Lung (tissue), 12 donors: ENCODE results near the gene DTD2. TPM values are rescaled to one million over a fixed set of nuclear protein-coding genes. Genes with fewer than 3 reads are reported as not detected.
"Not testable (repeated sequence)": the region's sequence is repeated elsewhere in the genome, so short reads cannot be mapped to it uniquely, and the experiment has no call there.

ENCODE experiments used
- ATAC-seq: fragments of 200-7000 bp; cut with Tn5 transposase; one replicate; pipeline ENCODE4 v1.9.1; 2020; ENCODE audit warnings: moderate number of reproducible peaks; ENCODE audit not compliant: insufficient read depth, low FRiP score
- DNase-seq, 3 donors: peaks; one replicate each; pipeline ENCODE4 v3.0.0-alpha.2; 2013 to 2017
- H3K27ac ChIP-seq, 2 donors: one replicate each; pipeline ENCODE4 v1.5.1; 2013; ENCODE audit warnings: mild to moderate bottlenecking in 2 of 2, moderate library complexity in 2 of 2, control low read depth in 1 of 2, inconsistent platforms in 1 of 2, low read depth in 1 of 2, low read length in 1 of 2
- H3K27me3 ChIP-seq, 3 donors: one replicate each; pipeline ENCODE4 v1.5.1; 2013; ENCODE audit warnings: low read length in 2 of 3; ENCODE audit not compliant: control insufficient read depth in 3 of 3, insufficient read depth in 3 of 3
- H3K36me3 ChIP-seq, 4 donors: one replicate each; pipeline ENCODE4 v1.5.1; 2013; ENCODE audit warnings: low read length in 4 of 4, mild to moderate bottlenecking in 1 of 4, moderate library complexity in 1 of 4; ENCODE audit not compliant: control insufficient read depth in 4 of 4, insufficient read depth in 4 of 4
- H3K4me1 ChIP-seq, 5 donors: one replicate each; pipeline ENCODE4 v1.5.1; 2013; ENCODE audit warnings: low read length in 5 of 5, mild to moderate bottlenecking in 2 of 5, moderate library complexity in 1 of 5; ENCODE audit not compliant: control insufficient read depth in 5 of 5, insufficient read depth in 5 of 5
- H3K4me3 ChIP-seq: one replicate; pipeline ENCODE4 v1.5.1; 2013; ENCODE audit warnings: mild to moderate bottlenecking, control low read depth, moderate library complexity
- H3K9ac ChIP-seq, 2 donors: one replicate each; pipeline ENCODE4 v1.5.1; 2013; ENCODE audit warnings: low read length in 2 of 2, control low read depth in 1 of 2; ENCODE audit not compliant: insufficient read depth in 1 of 2
- H3K9me3 ChIP-seq, 4 donors: one replicate each; pipeline ENCODE4 v1.5.1; 2013; ENCODE audit warnings: low read length in 3 of 4, mild to moderate bottlenecking in 1 of 4, moderate library complexity in 1 of 4; ENCODE audit not compliant: control insufficient read depth in 4 of 4, insufficient read depth in 3 of 4
- CTCF ChIP-seq: IDR thresholded peaks from 2 replicates; pipeline ENCODE4 v1.5.1; 2012; ENCODE audit warnings: mild to moderate bottlenecking; ENCODE audit errors: control extremely low read depth, extremely low read depth
- WGBS, 2 donors: extraction: QIAGEN DNeasy Blood & Tissue Kit; methylation state at CpG; one replicate each; pipeline ENCODE4 v1.1.7; 2013; 5-methylcytosine and 5-hydroxymethylcytosine counted together
- polyA plus RNA-seq, 2 donors: library from polyadenylated mRNA; stranded (reverse); fragments of 200-250 nt; gene quantifications; one replicate each; pipeline ENCODE4 v1.2.1, GENCODE V29; 2013
- total RNA-seq, 2 donors: library from RNA; depleted of rRNA in 1 of 2; stranded (reverse); fragments of >200 nt in 1 of 2; gene quantifications; one replicate each; pipeline ENCODE4 v1.2.1, GENCODE V29; 2014 to 2021
- donor health status: control.
- donor health status: control.
- donor health status: Bipolar disorder and iron deficiency.
- donor health status: healthy.
- donor health status: DM: yes; HTN: yes; CAD: no.

The DTD2 gene
- total and polyA plus RNA-seq, 4 donors, result 10.4 to 33.3 (median 17.3) TPM

DNA sequence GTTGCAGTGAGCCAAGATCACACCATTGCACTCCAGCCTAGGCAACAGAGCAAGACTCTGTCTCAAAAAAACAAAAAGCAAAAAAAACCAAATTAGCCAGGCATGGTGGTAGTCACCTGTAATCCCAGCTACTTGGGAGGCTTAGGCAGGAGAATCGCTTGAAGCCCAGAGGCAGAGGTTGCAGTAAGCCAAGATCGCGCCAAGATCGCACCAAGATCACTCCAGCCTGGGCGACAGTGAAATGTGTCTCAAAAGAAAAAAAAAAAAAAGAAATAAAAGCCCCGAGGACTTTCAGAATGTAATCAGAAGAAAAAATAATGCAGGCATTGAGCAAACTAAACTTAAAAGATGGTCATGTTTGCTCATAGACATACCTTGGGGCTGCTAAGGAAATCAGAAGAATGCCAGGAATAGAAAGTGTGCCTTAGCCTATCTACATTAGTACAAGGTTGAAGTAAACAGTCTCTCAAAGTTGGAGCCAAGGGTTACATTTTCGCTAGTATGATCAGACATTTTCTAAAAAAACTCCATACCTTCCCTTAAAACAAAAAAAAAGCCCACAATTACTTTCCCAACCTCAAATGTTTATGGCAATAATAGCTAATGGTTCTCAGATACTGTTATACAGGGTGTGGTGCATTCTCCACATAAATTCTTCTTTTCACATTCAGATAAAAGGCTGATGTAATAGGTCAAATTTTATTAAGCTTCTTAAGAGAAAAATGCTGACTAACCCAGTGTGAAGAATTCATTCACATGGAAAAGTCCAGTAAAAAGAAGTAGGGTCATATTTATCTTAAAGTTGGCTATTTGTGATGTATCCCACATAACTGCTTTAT is 15.8 kb downstream of the DTD2 start:
- ATAC-seq, result peak; percentile 58
- WGBS, 2 donors, result 53 to 78% methylated on average over 7 of the region's 7 CpGs
- no peak overlapping the region for H3K9ac ChIP-seq
- H3K4me1 ChIP-seq, result peaks cover 0 to 5% (median 1%) of the 10 kb centered on the region in 5 donors
- TF ChIP-seq CTCF, result no peak
- DNase-seq, result peak in 1 of 3 donors; percentile 18
- peaks cover 1 to 4% (median 3%) of the 10 kb centered on the region in 4 donors for H3K36me3 ChIP-seq
- no peaks in the 10 kb centered on the region for H3K27me3 ChIP-seq
- no peak overlapping the region for H3K4me3 ChIP-seq
- no peak overlapping the region for H3K27ac ChIP-seq
- H3K9me3 ChIP-seq, result no peaks in the 10 kb centered on the region

- H3K4me1 ChIP-seq, result peaks cover 0 to 9% (median 1%) of the 10 kb centered on the region in 5 donors
- peaks cover 0 to 4% (median under 1%) of the 10 kb centered on the region in 4 donors for H3K36me3 ChIP-seq
- no peak overlapping the region for H3K9ac ChIP-seq
- no peaks in the 10 kb centered on the region for H3K9me3 ChIP-seq
- H3K27ac ChIP-seq, result no peak overlapping the region
- ATAC-seq (no peak), DNase-seq (no peak)
- no peaks in the 10 kb centered on the region for H3K27me3 ChIP-seq
- H3K4me3 ChIP-seq, result no peak overlapping the region
- no peak for TF ChIP-seq CTCF
Measured at GRCh38 chr14:31440280-31440679, 17.0 kb downstream of the DTD2 start.

DNA sequence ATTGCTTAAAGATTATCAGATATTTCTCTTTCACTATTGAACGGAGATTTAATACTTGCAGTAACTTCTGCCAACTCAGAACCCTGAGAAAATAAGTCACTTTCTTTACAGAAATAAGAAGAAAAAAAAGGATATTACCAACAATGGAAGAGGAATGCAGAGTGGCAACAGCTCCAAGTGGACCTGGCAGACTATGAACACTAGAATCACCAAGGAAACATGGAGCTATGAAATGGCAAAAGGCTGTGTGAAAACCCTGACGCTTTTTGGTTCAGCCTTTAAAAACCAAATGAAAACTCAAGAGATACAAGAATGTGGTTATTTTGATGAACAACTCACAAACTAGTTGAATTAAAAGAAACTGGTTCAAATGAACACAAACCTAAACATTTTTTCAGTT is 17.7 kb downstream of the DTD2 start:
- Histone ChIP-seq H3K4me1 (peaks cover 0 to 12% (median 1%) of the 10 kb centered on the region in 5 donors), H3K27ac (no peak overlapping the region), H3K36me3 (peaks cover 0 to 4% (median under 1%) of the 10 kb centered on the region in 4 donors), H3K4me3 (no peak overlapping the region), H3K27me3 (no peaks in the 10 kb centered on the region), H3K9me3 (no peaks in the 10 kb centered on the region), H3K9ac (no peak overlapping the region)
- DNase-seq (peak in 2 of 3 donors; percentile 24 to 58), ATAC-seq (no peak)
- WGBS, 2 donors, result 77 to 87% methylated on average over 2 of the region's 2 CpGs
- no peak for TF ChIP-seq CTCF

- not testable (repeated sequence) for H3K9ac ChIP-seq, H3K4me3 ChIP-seq, H3K27ac ChIP-seq, H3K9me3 ChIP-seq, ATAC-seq, H3K36me3 ChIP-seq, DNase-seq, H3K27me3 ChIP-seq
- 91 to 95% methylated on average over 14 to 38 of the region's 45 CpGs for WGBS, 2 donors
- peaks cover 0 to 12% (median 1%) of the 10 kb centered on the region in 5 donors for H3K4me1 ChIP-seq
Measured at GRCh38 chr14:31437045-31437691, 20.1 kb downstream of the DTD2 start.
